LNCAP (cell line): Measurements from ENCODE around the gene TPO.

Source experiments
- CTCF ChIP-seq: fragments of 450-650 bp; IDR thresholded peaks from 2 replicates; pipeline ENCODE4 v1.5.1; 2017; ENCODE audit warnings: mild to moderate bottlenecking

Gene TPO

GRCh38 chr2:1511455-1511854 lies 98.2 kb downstream of the TPO start:
- no peak for TF ChIP-seq CTCF

- no peak for TF ChIP-seq CTCF
Measured at GRCh38 chr2:1512321-1513289, 99.3 kb downstream of the TPO start.

DNA sequence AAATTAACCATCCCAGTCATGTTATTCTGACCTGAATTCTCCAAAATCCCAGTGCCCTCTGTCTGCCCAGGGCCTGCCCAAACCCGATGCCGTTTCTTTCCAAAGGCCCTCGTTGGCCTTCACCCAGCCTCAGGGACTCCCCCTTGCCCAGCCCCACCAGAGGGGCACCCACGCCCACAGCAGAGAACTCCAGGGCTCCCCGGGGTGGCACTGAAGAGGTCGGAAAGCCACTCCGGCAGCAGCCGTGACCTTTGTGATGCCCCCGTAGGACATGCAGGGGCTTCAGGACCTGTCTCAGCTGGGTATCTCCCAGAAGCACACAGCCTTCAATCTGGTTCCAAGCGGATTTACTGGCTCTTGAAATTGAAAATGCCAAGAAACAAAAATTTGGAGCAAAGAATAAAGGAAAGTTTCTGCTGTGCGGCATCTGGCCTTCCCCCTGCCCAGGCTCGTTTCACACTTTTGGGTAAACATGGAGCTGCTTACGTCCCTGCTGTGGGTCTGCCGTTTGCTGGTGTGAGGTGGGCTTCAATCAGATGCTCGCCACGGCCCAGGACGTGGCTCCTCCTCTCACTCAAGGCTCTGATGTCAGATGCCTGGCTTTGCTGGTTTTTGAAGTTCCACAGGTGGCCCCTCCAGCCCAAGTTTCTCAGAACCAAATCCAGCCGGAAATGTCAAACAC lies 101.3 kb downstream of the TPO start:
- TF ChIP-seq CTCF, result no peak

DNA sequence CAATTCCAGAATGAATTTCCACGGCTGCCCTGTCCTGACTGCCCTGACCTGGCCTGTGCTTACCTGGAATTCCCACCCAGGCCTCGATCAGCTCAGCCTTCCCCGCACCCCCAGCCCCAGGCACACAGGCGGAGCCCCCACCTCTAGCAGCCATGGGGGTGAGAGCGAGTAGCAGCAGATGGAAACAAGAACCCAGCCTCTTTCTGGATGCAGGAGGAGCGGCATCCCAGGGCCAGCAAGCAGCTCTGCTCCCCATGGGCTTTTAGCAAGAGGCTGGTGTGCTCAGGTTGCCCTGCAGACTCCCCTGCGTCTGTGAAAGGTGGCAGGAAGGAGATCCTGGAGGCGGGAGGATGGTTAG lies 101.8 kb downstream of the TPO start:
- no peak for TF ChIP-seq CTCF

DNA sequence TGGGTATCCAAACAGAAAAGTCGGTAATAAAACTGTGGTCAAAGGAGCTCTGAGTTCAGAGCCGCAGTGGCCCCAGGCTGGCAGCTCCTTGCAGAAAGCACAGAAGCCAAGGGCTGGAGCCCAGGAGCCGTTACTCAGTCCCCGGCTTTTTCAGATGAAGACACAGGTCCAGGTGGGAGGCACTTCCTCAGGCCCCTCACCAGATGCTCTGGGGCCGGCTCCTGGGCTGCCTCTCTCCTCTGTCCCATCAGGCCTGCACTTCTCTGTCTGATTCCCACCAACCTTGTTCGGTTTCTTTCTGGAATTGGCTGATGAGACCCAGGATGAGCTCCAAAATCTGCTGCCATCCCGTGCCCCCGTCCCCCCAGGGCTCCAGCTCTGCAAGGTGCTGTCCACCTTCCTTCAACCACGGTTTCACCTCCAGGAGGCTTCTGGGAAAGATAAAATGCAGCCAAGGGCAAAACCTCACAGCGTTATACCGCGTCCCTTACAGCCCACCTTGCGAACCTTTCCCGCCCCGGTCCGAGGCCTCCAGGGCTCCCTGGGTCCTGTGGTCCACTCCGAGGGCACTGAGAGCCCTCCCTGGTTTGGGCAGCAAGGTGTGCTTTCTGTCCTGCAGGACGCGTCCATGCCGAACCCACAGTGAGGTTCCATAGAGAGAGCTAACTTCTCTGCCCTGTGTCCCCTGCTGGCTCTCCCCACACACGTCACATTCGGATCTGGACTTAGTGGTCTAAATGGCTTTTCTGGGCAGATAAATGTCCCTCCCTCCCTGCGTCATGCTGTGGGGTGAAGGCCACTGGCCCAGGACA lies 102.9 kb downstream of the TPO start:
- no peak for TF ChIP-seq CTCF

- TF ChIP-seq CTCF, result no peak
Measured at GRCh38 chr2:1516798-1517060, 103.5 kb downstream of the TPO start.

DNA sequence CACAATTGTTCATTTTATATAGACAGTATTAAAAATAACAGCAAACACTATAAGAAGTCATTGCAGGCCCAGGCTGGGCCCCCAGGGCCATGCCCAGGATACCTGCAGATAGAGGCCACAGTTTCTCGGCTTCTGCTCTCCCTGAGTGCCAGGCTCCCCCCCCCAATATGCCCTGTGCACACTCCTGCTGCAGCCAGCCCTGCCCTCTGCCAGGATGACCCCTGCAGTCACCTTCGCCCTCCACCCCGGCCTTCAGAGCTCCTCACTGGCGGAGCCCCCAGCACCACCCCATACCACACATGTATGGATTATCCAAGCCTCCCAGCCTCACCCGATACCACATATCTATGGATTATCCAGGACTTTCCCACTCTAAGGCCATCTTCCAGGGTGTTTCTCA lies 104.5 kb downstream of the TPO start:
- TF ChIP-seq CTCF, result no peak
